Activated CD4-positive, alpha-beta T cell treated with anti-CD3 and anti-CD28 coated beads for 36 hours (primary cell): Measurements from ENCODE around the gene FLNC. TPM values are rescaled to one million over a fixed set of nuclear protein-coding genes. Genes with fewer than 3 reads are reported as not detected.

ENCODE experiments used
- ATAC-seq: fragments of 200-7000 bp; cut with Tn5 transposase; one replicate; pipeline ENCODE4 v1.10.0; 2021; ENCODE audit warnings: mild to moderate bottlenecking, moderate library complexity
- CTCF ChIA-PET: fragments of 350-600 bp; sonication (Branson Sonifier 250); formaldehyde crosslinking; loops from one replicate; lab custom pipeline; 2021; ENCODE audit warnings: antibody characterized with exemption; lab: Charles Lee
- POLR2A ChIA-PET: fragments of 350-600 bp; sonication (Branson Sonifier 250); formaldehyde crosslinking; loops from one replicate; lab custom pipeline; 2021; ENCODE audit warnings: antibody characterized with exemption, inconsistent platforms; lab: Charles Lee
- DNase-seq: peaks from one replicate; pipeline ENCODE4 v3.0.0-alpha.2; 2020
- H3K27ac Mint-ChIP-seq: one replicate; pipeline ENCODE4 v1.8.0; 2021; ENCODE audit warnings: mixed read lengths
- H3K27me3 Mint-ChIP-seq: one replicate; pipeline ENCODE4 v1.8.0; 2021; ENCODE audit warnings: mixed read lengths
- H3K36me3 Mint-ChIP-seq: one replicate; pipeline ENCODE4 v1.8.0; 2021; ENCODE audit warnings: low read depth, mixed read lengths
- H3K4me1 Mint-ChIP-seq: one replicate; pipeline ENCODE4 v1.8.0; 2021; ENCODE audit warnings: mixed read lengths
- H3K4me3 Mint-ChIP-seq: one replicate; pipeline ENCODE4 v1.8.0; 2021; ENCODE audit warnings: mild to moderate bottlenecking, moderate library complexity, mixed read lengths
- H3K9me3 Mint-ChIP-seq: one replicate; pipeline ENCODE4 v1.8.0; 2021; ENCODE audit warnings: low read depth, mixed read lengths
- intact Hi-C, 2 experiments: fragments of 100-400 bp; cut with DNase I in 1 of 2; cut with micrococcal nuclease in 1 of 2; formaldehyde crosslinking; loops; one replicate each; pipeline versions ENCODE4 v1.14.2 to v1.15.1; 2022 to 2024; cut with DNase I, micrococcal nuclease
- total RNA-seq, 2 experiments: library from RNA; stranded (reverse); gene quantifications; one replicate each; pipeline ENCODE4 v1.2.3, GENCODE V29; 2021

Gene FLNC
- total RNA-seq, 2 experiments from 2014 or later = 0.09 to 0.18 TPM

GRCh38 chr7:128906001-128906765 lies 76.0 kb downstream of the FLNC start:
- Mint-ChIP-seq H3K36me3 (no peaks in the 10 kb centered on the region), H3K4me1 (peaks cover 3% of the 10 kb centered on the region), H3K27me3 (peaks cover 27% of the 10 kb centered on the region), H3K27ac (no peak overlapping the region), H3K4me3 (no peak overlapping the region), H3K9me3 (no peaks in the 10 kb centered on the region)
- CTCF ChIA-PET = interaction anchor here (0.6 kb wide), 2 partner anchors 13 to 164 kb away, joined by 3 to 4 read pairs; no protein-coding TSS in a partner anchor
- DNase-seq (no peak), ATAC-seq (no peak)
- POLR2A ChIA-PET = no interaction called here
- intact Hi-C loops = loop anchor here in 1 of 2 experiments (10.0 kb wide), 1 partner anchor 389 kb away; no protein-coding TSS in a partner anchor

GRCh38 chr7:128906766-128907559 lies 76.8 kb downstream of the FLNC start:
- no peak overlapping the region for H3K4me3 Mint-ChIP-seq
- no peaks in the 10 kb centered on the region for H3K9me3 Mint-ChIP-seq
- H3K36me3 Mint-ChIP-seq = no peaks in the 10 kb centered on the region
- CTCF ChIA-PET = interaction anchor here (0.6 kb wide), 1 partner anchor 12 kb away, joined by 3 read pairs; no protein-coding TSS in a partner anchor
- H3K4me1 Mint-ChIP-seq = peaks cover 3% of the 10 kb centered on the region
- intact Hi-C loops = loop anchor here in 1 of 2 experiments (10.0 kb wide), 1 partner anchor 388 kb away; no protein-coding TSS in a partner anchor
- peaks cover 32% of the 10 kb centered on the region for H3K27me3 Mint-ChIP-seq
- DNase-seq (no peak), ATAC-seq (no peak)
- POLR2A ChIA-PET = no interaction called here
- no peak overlapping the region for H3K27ac Mint-ChIP-seq

Other genes with a start within 250 kb of the FLNC start
- gene GARIN1A, start 158.1 kb upstream of the FLNC start, total RNA-seq = under 1 TPM; 0.07 TPM
- gene CALU, start 91.0 kb upstream of the FLNC start, total RNA-seq = 10 to 100 TPM; 32.9 to 33.8 TPM
- gene OPN1SW, start 54.6 kb upstream of the FLNC start, total RNA-seq = not detected
- gene CCDC136, start 38.4 kb upstream of the FLNC start, total RNA-seq = 1 to 10 TPM; 6.9 to 7.7 TPM
- 100 to 1,000 TPM; 109 to 159 TPM for gene ATP6V1F, start 32.5 kb downstream of the FLNC start, total RNA-seq
- not detected for gene KCP, start 80.3 kb downstream of the FLNC start, total RNA-seq
- 1 to 10 TPM; 7.2 to 8.5 TPM for gene IRF5, start 107.5 kb downstream of the FLNC start, total RNA-seq
- 10 to 100 TPM; 57.7 to 60.5 TPM for gene TNPO3, start 224.7 kb downstream of the FLNC start, total RNA-seq